SW 1271 (cell line): ENCODE measurements around the gene S100A9.
"Not testable (repeated sequence)": the region's sequence is repeated elsewhere in the genome, so short reads cannot be mapped to it uniquely, and the experiment has no call there.

ENCODE experiments used
- DNase-seq, 2 experiments: peaks; one replicate each; lab custom pipeline; 2025; lab: John Stamatoyannopoulos, UW

The S100A9 gene

GRCh38 chr1:153357853-153358690 is at the start of gene S100A9:
Gene S100A9, plus strand, starts transcription at chr1:153357854. Its CDS starts 430 bp downstream, at chr1:153358284.
- no peak for DNase-seq

- DNase-seq = no peak
Measured at GRCh38 chr1:153308540-153308939, 49.1 kb upstream of the S100A9 start.

GRCh38 chr1:153309441-153309840 is 48.2 kb upstream of the S100A9 start:
- no peak for DNase-seq

- no peak for DNase-seq
Measured at GRCh38 chr1:153310526-153310925, 47.1 kb upstream of the S100A9 start.

GRCh38 chr1:153312570-153313186 is 45.0 kb upstream of the S100A9 start, which contains the start of gene PGLYRP3:
Gene PGLYRP3, minus strand, starts transcription at chr1:153312952. Its CDS starts 2,287 bp downstream, at chr1:153310665.
- DNase-seq = no peak

- no peak for DNase-seq
Measured at GRCh38 chr1:153313288-153313687, 44.4 kb upstream of the S100A9 start.

- DNase-seq = not testable (repeated sequence)
Measured at GRCh38 chr1:153314388-153314787, 43.3 kb upstream of the S100A9 start.

- not testable (repeated sequence) for DNase-seq
Measured at GRCh38 chr1:153316013-153316412, 41.6 kb upstream of the S100A9 start.

- not testable (repeated sequence) for DNase-seq
Measured at GRCh38 chr1:153318145-153318544, 39.5 kb upstream of the S100A9 start.

- DNase-seq = no peak
Measured at GRCh38 chr1:153322568-153322967, 35.1 kb upstream of the S100A9 start.

GRCh38 chr1:153324912-153325311 is 32.7 kb upstream of the S100A9 start:
- no peak for DNase-seq

- DNase-seq = no peak
Measured at GRCh38 chr1:153333902-153334301, 23.8 kb upstream of the S100A9 start.

- DNase-seq = no peak
Measured at GRCh38 chr1:153336650-153337049, 21.0 kb upstream of the S100A9 start.

GRCh38 chr1:153337980-153338853 is 19.4 kb upstream of the S100A9 start:
- no peak for DNase-seq

GRCh38 chr1:153339802-153340201 is 17.9 kb upstream of the S100A9 start:
- no peak for DNase-seq

GRCh38 chr1:153340356-153340755 is 17.3 kb upstream of the S100A9 start:
- no peak for DNase-seq

- DNase-seq = no peak
Measured at GRCh38 chr1:153341431-153341934, 16.2 kb upstream of the S100A9 start.

GRCh38 chr1:153342178-153342577 is 15.5 kb upstream of the S100A9 start:
- no peak for DNase-seq

GRCh38 chr1:153343040-153343681 is 14.5 kb upstream of the S100A9 start:
- no peak for DNase-seq

GRCh38 chr1:153343811-153344717 is 13.6 kb upstream of the S100A9 start:
- DNase-seq = no peak

GRCh38 chr1:153344718-153345025 is 13.0 kb upstream of the S100A9 start:
- DNase-seq = no peak
